Ascending aorta (tissue), 2 donors: Measurements from ENCODE around the gene C14orf119. TPM values are rescaled to one million over a fixed set of nuclear protein-coding genes. Genes with fewer than 3 reads are reported as not detected.

Experiments used
- DNase-seq, 2 donors: peaks; one replicate each; pipeline ENCODE4 v3.0.0-alpha.2; 2019; ENCODE audit warnings: low spot score in 2 of 2
- H3K27ac ChIP-seq, 2 donors: fragments of 200-600 bp; sonication (generic); one replicate each; pipeline ENCODE4 v1.5.1; 2016 to 2017; ENCODE audit warnings: mild to moderate bottlenecking in 1 of 2
- H3K27me3 ChIP-seq: fragments of 200-600 bp; sonication (generic); one replicate; pipeline ENCODE4 v1.5.1; 2017
- H3K36me3 ChIP-seq, 2 donors: fragments of 200-600 bp; sonication (generic); one replicate each; pipeline ENCODE4 v1.5.1; 2016
- H3K4me1 ChIP-seq, 2 donors: fragments of 200-600 bp; sonication (generic); one replicate each; pipeline ENCODE4 v1.5.1; 2016 to 2017; ENCODE audit warnings: mild to moderate bottlenecking in 1 of 2
- H3K4me3 ChIP-seq, 2 donors: fragments of 200-600 bp; sonication (generic); one replicate each; pipeline ENCODE4 v1.5.1; 2016 to 2017; ENCODE audit warnings: mild to moderate bottlenecking in 1 of 2
- H3K9me3 ChIP-seq, 2 donors: fragments of 200-600 bp; sonication (generic); one replicate each; pipeline ENCODE4 v1.5.1; 2016
- CTCF ChIP-seq, 3 experiments: fragments of 200-600 bp in 2 of 3; fragments of 450-650 bp in 1 of 3; sonication (generic) in 2 of 3; IDR thresholded peaks; one replicate each; pipeline ENCODE4 v1.5.1; 2016 to 2019; ENCODE audit warnings: antibody characterized with exemption in 3 of 3, mild to moderate bottlenecking in 1 of 3, moderate library complexity in 1 of 3
- intact Hi-C: fragments of 100-400 bp; cut with DNase I; formaldehyde crosslinking; loops from one replicate; pipeline ENCODE4 v1.15.1; 2023
- total RNA-seq: library from RNA; depleted of rRNA; stranded (reverse); fragments of >200 nt; gene quantifications from one replicate; pipeline ENCODE4 v1.1.0, GENCODE V29; 2016

Gene C14orf119
- total RNA-seq, 1 donor from 2014 or later, result 2.2 TPM

DNA sequence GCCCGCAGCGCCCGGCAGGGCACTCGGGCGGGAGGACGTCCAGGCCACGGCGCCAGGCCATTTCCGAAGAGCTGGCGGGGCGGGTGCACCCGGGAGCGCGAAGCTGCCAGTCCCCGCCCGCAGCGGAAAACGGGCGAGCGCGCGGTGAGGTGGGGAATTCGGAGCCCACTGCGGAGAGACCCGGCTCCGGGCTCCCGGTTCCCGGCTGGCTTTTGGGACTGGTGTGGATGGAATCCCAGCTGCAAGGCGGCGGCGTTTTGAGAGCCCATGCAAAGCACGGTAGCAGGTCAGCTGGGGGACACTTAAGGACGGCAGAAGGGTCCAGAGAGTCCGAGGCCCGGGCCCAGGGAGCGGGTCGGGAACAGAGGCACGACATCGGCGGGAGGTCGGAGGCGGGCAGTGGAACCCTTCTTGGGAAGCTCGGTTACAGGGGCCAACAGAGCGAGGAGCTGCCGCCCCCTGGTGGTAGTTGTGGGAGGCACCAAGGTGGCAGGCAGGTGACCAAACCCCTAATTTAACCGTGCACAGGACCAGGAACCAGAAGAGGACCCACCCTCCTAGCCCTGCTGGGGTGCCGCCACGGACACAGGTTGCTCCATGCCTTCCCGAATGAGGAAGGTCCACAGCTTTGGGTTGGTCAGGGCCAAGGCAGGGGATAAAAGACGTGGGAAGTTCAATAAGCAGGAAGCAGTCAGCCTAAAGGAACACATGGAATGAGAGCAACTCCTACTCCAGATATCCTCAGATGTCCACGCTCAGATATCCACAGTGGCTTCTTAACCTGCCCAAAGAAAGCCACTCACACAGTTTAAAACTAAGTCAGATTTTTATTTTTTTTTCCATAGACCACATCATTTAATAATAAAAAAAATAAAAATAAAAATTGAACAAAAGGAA lies 37.3 kb upstream of the C14orf119 start:
- intact Hi-C loops, result loop anchor here (1.0 to 10.0 kb wide), 4 partner anchors 23 to 503 kb away; no protein-coding TSS in a partner anchor
- Histone ChIP-seq H3K4me1 (peaks cover 3 to 23% of the 10 kb centered on the region in 2 donors), H3K9me3 (no peaks in the 10 kb centered on the region), H3K4me3 (peak overlapping the region; percentile 60 to 95), H3K27ac (peak overlapping the region in 1 of 2 donors; percentile 73), H3K27me3 (no peaks in the 10 kb centered on the region), H3K36me3 (peaks cover 37 to 44% of the 10 kb centered on the region in 2 donors)
- DNase-seq, result peak; percentile 28 to 86
- peak; percentile 87 to 96 (median 92) for TF ChIP-seq CTCF (IDR thresholded peaks at IDR 0.05)

DNA sequence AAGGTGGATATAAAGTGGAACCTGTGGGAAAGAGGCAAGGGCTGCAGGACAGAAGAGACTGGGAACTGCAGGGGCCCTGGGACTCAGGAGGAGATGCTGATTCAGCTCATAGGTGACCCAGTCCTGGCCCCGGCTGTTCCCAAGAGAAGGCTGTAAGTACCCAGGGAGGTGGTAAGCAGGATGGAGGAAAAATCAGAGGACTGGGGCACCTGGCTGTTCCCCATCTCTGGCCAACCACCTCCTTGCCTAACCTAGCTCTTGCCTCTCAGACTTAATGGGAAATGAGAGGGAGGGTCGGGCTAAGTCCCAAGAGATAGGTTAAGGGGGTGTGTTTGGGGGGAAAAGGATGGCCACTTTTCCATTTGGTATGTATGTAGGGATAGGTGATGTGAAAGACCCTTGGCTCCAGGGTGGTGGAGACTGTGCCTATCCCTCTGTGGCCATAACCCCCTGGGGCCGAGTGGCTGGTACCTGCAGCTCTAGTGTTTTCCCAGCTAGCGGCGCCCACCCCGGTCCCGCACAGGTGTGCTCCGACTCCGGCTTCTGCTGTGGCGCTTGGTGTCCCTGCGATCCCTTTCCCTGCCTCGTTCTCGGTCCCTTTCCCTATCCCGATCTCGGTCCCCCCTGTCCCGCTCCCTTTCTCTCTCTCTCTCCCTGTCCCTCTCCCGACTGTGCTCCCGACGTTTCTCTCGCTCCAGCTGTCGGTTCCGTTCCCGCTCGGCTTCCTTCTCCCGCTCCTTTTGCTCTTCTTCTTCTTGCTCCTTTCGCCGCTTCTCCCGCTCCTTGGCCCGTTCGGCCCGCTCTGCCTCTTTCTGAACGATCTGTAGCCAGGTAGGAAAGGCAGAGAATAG lies 36.4 kb upstream of the C14orf119 start:
- TF ChIP-seq CTCF (IDR thresholded peaks at IDR 0.05), result no peak
- peak in 1 of 2 donors; percentile 59 for DNase-seq
- H3K27ac ChIP-seq, result no peak overlapping the region
- H3K9me3 ChIP-seq, result no peaks in the 10 kb centered on the region
- no peak overlapping the region for H3K4me3 ChIP-seq
- intact Hi-C loops, result loop anchor here (1.0 to 10.0 kb wide), 4 partner anchors 24 to 504 kb away; no protein-coding TSS in a partner anchor
- peaks cover 43 to 52% of the 10 kb centered on the region in 2 donors for H3K36me3 ChIP-seq
- H3K4me1 ChIP-seq, result peaks cover 3 to 23% of the 10 kb centered on the region in 2 donors
- H3K27me3 ChIP-seq, result no peaks in the 10 kb centered on the region

GRCh38 chr14:23060536-23061260 lies 34.6 kb upstream of the C14orf119 start:
- H3K36me3 ChIP-seq, result peaks cover 53 to 69% of the 10 kb centered on the region in 2 donors

DNA sequence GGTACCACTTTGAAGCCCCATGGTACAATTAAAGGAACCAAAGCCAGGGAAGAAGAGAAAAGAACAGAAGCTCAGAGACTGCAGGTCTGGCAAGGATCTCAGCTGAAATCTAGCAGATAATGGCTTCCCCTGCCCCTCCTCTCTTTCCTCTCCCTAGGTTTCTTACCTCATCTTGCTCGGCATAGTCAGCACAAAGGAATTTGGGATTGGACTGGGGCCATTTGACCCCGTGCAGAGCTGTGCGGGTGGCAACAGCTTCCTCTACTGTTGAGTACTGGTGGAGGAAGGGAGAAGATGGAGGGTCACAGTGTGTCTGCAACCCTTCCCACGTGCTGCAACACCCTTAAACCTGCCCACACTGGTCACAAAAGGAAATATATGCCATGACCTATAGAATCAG lies 33.3 kb upstream of the C14orf119 start:
- Histone ChIP-seq H3K9me3 (no peaks in the 10 kb centered on the region), H3K4me1 (peaks cover 3 to 12% of the 10 kb centered on the region in 2 donors), H3K27me3 (no peaks in the 10 kb centered on the region), H3K27ac (peak overlapping the region in 1 of 2 donors; percentile 57), H3K4me3 (no peak overlapping the region), H3K36me3 (peaks cover 66 to 82% of the 10 kb centered on the region in 2 donors)
- intact Hi-C loops, result no loop called here
- peak in 1 of 2 donors; percentile 84 for DNase-seq
- no peak for TF ChIP-seq CTCF (IDR thresholded peaks at IDR 0.05)

More at GRCh38 chr14:23060536-23061260, 34.6 kb upstream of the C14orf119 start:
- H3K27me3 ChIP-seq, result no peaks in the 10 kb centered on the region
- no peak for TF ChIP-seq CTCF (IDR thresholded peaks at IDR 0.05)
- no peaks in the 10 kb centered on the region for H3K9me3 ChIP-seq
- intact Hi-C loops, result no loop called here
- DNase-seq, result peak in 1 of 2 donors; percentile 52
- H3K27ac ChIP-seq, result no peak overlapping the region
- no peak overlapping the region for H3K4me3 ChIP-seq
- H3K4me1 ChIP-seq, result peaks cover 3 to 23% of the 10 kb centered on the region in 2 donors

DNA sequence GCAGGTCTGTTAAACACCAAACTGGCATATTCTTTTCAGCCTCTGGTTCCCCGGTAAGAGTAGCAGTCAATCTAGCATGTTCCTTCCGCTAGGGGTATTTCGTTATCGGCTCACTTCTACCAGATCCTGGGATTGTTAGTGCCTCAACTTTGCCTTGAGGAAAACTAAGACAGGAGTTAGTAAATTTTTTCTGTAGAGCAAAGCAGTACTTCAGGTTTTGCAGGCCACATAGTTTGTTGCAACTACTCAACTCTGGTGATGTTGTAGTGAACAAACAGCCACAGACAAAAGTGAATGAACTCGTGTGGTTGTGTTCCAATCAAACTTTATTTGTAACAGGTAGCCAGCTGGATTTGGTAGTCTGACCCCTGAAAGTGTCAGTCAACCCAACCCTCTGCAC lies 31.7 kb upstream of the C14orf119 start:
- intact Hi-C loops, result no loop called here
- no peak for DNase-seq
- Histone ChIP-seq H3K9me3 (no peaks in the 10 kb centered on the region), H3K27ac (no peak overlapping the region), H3K4me3 (no peak overlapping the region), H3K36me3 (peaks cover 77 to 93% of the 10 kb centered on the region in 2 donors), H3K27me3 (no peaks in the 10 kb centered on the region), H3K4me1 (peaks cover 0 to 9% of the 10 kb centered on the region in 2 donors)
- no peak for TF ChIP-seq CTCF (IDR thresholded peaks at IDR 0.05)
